GM19240 (cell line): Measurements from ENCODE around the gene MRPS18B.

Source experiments
- DNase-seq: peaks from one replicate; pipeline ENCODE4 v3.0.0; 2011; ENCODE audit warnings: low spot score; ENCODE audit not compliant: insufficient read length

Gene MRPS18B

DNA sequence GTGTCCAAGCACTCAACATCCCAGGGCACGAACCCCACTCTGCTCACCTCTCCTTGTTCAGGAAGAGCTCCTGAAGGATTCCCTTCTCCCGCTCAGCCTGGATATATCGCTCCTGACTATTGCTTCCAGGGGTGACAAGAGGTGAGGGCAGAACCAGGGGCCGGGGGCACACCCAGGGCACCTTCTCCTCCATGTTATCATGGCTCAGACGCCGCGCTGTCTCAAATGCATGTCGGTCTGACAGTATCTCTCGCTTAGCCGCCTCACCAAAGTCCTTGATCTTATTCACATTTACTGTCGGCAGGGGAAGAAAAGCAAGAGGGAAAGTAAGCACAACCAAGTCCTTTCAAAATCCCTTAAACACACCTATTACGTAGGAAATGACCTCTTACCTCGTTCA is 13.7 kb upstream of the MRPS18B start:
- DNase-seq, result no peak

GRCh38 chr6:30610065-30610464 is 7.6 kb upstream of the MRPS18B start:
- DNase-seq, result no peak

- DNase-seq, result no peak
Observed at GRCh38 chr6:30611150-30611855, 6.3 kb upstream of the MRPS18B start.

- DNase-seq, result no peak
Observed at GRCh38 chr6:30611856-30612194, 5.8 kb upstream of the MRPS18B start.

- no peak for DNase-seq
Observed at GRCh38 chr6:30612213-30612612, 5.4 kb upstream of the MRPS18B start.

DNA sequence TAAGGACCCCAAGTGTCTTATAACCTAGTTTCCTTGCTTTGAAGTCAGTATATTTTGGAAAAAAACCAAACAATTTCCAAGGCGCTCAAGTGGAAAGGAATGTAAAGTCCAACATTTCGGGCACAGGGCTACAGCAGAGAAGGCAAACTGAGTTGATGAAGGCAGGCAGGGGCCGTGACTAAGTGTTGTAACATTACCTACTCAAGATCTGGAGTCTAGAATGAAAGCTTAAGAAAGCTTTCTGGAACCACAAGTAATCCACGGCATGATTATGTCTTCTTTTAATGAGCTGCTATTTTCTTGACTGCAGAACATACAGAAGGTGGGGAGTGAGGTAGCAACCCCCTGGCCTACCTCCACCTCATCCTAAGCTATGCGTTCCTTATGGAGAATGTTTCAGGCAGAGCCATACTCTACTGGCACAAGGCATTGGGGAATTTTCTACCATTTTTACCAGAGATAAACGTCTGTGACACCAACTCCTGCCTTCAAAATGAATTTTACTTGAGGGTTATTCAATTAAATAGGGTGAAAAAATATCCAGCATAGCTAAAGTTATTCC is 4.9 kb upstream of the MRPS18B start:
- no peak for DNase-seq

DNA sequence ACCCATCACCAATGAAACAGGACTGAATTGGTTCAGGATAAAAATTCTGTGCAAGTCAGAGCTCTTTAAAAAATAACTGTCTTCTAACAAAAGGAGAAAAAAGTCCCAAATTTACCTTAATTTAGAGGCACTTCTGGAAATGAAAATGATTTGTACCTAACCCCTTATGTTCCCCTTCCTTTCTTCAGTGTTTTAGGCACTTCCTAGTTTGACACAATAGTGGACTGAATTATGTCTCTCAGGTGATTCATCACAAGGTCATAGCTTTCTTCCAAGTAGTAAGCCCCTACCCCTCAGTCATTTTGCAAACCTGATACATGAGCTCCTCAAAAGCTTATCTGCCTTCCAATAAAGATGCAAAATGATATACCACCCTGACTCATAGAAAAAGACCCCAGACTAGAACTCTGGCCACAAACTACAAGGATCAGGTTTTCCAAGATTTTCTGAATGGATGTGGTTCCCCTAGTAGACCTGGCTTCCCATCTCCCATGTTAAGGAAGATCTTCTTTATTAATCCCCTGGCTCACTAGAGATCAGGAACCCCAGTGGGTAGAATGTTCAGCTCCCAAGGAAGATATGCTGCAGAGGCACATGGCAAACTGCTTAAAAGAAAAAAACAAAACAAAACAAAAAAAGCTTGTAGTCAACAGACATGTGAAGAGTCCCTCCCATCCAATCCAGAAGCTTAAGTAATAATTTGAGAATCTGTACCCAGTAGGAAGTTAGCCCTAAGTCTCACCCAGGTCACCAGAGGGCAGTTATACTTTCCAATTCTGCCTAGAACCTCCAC is 4.2 kb upstream of the MRPS18B start:
- no peak for DNase-seq

DNA sequence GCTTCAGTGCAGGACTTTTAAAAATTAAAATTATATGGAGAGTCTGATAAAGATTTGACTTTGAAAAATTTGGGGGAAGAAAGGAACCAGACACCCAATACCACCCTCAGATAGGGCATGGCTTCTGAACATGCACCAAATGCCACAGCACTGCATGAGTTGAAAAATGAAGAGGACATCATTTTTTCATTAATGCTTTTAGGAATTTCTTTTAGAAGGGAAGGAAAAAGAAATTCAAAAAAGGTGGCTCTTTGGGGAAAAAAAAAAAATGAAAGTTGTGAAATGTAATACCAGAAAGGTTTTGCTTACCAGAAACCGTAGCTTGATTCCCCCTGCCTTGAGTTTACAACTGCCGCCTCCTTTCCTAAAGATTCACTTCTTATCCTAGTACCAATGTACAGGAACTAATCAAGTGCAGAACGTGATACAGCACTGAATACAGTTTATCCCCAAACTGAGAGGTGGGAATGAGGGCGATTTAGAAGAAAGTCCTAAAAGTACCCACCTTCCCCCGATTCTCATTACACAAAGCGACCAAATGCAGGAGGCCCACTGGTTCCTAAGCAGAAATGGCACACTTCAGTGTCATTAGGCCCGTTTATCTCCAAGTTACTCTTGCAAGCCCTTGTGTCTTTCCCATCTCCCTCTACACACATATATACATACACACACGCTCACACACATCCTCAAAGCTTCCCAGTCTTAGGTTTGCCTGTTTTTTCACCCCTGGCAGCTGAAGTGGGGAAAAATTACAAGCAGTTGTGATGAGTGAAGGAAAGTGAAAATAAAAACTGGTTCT is 3.4 kb upstream of the MRPS18B start:
- DNase-seq, result no peak

DNA sequence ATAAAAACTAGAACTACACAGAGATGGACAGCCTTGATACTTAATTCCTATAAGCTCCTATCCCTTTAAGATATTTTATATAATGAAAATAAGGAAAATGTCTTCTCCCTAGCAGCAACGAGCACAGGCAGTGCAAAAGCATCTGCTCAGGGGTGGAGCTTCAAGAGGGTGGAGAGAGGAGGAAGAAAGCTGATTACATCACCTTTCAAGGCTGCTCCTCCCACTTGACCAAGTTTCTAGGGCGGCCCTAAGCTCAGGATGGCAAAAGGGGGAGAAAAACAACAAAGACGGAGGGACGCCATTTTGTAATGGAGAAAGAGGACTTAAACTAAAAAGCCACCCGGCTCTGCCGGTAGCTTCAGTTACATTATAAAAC is 2.8 kb upstream of the MRPS18B start:
- peak; percentile 65 for DNase-seq

- DNase-seq, result no peak
Observed at GRCh38 chr6:30615219-30615957, 2.3 kb upstream of the MRPS18B start.

- no peak for DNase-seq
Observed at GRCh38 chr6:30615958-30616810, 1.5 kb upstream of the MRPS18B start.

DNA sequence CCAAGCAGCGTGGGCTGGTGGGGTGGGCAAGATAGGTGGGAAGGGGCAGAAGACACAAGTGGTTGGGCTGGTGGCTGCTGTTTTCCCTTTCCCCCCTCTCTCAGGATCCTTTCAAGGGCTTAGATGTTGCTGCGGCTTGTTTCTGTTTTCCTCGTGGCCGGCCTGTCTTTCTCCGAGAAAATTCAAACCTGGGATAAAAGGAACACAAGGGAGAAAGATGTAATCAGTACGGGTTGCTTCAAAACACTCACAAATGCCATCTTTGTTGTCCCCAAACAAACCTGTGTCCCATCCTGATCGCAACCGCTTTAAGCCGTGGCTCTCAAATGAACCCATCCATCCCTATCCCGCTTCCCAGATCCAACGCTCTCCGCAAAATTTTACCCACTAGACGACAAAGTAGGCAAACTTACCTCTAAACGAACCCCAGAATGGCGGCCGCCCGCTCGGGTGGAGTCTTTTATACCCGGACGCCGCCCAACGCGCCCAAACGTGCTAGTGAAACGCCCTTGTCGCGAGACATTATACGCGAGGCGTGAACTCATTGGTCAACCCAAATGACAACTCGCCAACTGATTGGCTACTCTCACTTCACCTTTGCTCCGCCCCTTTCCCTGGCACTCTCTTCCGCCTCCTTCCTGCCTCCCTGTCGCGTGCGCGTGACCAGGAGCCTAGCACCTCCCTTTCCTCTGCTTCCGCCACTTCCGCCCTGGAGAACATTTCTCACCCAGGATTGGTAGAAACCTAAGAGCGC is 652 bp upstream of the MRPS18B start, which contains the start of gene PPP1R10:
Gene PPP1R10, minus strand, starts transcription at position 433 of the 754 bp plus-strand sequence. CDS start 7,299 bp downstream, outside the sequence.
- DNase-seq, result peak; percentile 56

- DNase-seq, result no peak
Observed at GRCh38 chr6:30618270-30618797, 694 bp downstream of the MRPS18B start.

- no peak for DNase-seq
Observed at GRCh38 chr6:30619561-30619960, 1.9 kb downstream of the MRPS18B start.

- no peak for DNase-seq
Observed at GRCh38 chr6:30625511-30625910, 7.9 kb downstream of the MRPS18B start.

- DNase-seq, result peak; percentile 81
Observed at GRCh38 chr6:30626484-30627366, 9.1 kb downstream of the MRPS18B start, which contains the start of gene ATAT1. TSS of gene ATAT1 (plus strand) at chr6:30626874.

DNA sequence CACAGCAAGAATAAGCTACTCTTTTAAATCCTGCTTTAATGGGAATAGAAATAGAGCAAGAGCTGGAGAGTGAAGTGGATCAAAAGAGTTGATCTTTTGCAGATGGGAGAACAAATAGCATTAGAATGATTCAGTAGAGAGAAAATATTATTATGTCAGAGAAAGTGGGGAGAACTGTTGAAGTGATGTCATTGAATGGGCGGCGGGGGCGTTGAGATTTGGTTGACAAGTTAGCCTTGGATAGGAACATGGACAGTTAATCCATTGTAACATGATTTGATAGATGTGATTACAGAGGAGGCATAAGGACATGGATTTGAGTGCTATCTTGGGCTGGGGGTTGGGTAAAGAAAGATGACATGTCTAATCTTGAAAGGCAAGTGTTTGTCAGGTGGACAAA is 18.2 kb downstream of the MRPS18B start:
- DNase-seq, result no peak

- DNase-seq, result no peak
Observed at GRCh38 chr6:30640481-30640880, 22.8 kb downstream of the MRPS18B start.
